ENCODE measurements around the gene METTL15.
"Not testable (repeated sequence)": the region's sequence is repeated elsewhere in the genome, so short reads cannot be mapped to it uniquely, and the experiment has no call there.

METTL15 gene

DNA sequence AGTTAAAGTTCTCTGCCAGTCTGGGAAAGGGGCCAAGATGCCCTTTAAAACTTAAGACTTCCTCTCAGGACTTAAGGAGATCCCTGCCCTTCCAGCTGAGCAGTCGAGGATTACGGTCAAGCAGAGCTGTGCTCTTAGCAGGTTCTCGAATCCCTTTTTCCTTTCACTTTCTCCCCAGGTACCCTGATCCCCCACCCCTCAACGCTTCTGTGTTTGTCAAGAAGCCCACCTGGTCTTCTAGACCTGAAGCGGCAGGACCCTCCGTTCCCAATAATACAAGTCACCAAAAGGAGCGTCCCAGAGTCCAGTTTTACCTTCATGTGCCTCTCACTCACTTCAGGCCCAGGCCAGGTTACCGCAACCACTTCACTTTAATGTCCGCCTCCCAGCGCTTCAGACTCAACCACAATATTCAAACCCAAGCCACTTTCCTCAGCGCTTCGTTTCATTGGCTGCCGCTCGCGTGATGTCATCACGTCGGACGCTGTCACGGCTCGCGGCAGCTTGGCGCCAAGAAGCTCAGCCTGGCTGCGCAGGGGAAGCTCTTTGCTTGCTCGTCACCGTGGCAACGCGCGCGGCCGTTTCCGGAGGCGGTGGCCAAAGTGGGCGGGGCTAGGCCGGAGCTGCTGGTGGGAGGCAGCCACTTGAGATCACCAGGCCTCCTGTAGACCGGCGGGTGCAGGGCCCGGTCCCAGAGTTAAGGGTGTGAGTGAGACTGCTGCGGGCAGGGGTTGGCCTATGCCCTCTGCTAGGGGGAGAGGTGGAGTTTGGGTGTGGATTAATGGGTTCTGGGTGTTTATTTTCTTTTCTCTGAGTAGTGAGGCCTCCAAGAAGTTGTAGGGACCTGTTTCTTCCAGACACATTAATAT lies at the start of gene METTL15, which contains the start of gene KIF18A:
METTL15 (plus strand) TSS at position 639 of the 869 bp plus-strand sequence. CDS start 4,947 bp downstream, outside the sequence.
KIF18A (minus strand) TSS at position 407 of the 869 bp plus-strand sequence. CDS start 10,209 bp downstream, outside the sequence.
- peak; percentile 99 for DNase-seq (ENCODE audit: low spot score)

DNA sequence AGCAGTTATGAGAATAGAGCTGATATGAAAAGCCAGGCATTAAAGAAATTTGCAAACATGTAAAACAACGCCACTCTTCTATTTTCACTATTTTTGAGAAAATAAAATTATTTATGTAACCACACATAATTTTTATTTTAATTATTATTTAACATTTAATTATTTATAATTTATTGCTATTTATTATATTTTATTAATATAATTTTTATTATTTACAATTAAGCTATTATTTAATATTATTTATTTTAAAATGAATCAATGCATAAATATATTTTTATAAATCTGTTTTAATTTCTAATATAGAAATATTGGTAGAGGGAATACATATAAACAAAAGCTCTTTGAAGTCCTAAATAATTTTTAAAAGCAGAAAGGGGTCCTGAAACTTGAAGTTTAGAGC lies 36.9 kb upstream of the METTL15 start:
- DNase-seq (ENCODE audit: low spot score), result no peak

- DNase-seq (ENCODE audit: low spot score), result no peak
Observed at GRCh38 chr11:28072321-28072720, 35.9 kb upstream of the METTL15 start.

DNA sequence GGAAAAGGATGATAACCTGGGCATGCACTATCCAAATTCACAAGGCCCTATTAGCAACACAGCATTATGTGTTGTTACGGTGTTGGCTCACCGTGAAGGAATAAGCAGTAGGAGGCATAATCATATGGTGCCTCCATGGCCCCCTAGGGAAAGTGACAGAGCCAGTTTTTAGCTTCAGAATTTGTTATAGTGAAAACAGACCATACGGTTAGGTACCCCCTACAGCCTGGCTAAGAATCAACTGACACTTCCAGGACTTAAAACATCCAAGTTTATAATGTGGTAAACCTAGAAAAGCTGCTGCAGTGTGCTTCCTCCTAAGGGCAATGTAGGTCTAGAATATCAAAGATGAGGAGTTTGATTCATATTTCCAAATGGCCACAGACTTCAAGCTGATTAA lies 30.7 kb upstream of the METTL15 start:
- no peak for DNase-seq (ENCODE audit: low spot score)

- DNase-seq (ENCODE audit: low spot score), result no peak
Observed at GRCh38 chr11:28083118-28083517, 25.1 kb upstream of the METTL15 start.

DNA sequence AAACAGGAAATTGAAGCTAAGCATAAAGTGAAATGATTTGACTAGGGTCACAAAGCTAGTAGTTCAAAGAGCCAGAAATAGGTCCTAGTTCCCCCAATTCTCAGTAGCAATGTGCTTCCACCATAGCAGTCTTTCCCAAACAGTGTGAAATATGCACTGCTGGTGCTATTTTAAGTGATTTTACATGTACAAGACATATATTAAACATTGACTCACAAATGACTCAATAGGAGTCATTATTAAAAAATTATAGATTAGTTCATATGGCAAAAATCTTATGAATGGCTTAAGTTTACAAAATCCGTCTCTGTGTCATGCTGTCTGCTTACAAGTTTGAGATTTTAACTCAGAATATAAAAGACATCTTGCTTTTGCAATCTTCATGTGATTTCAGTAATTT lies 21.6 kb upstream of the METTL15 start:
- no peak for DNase-seq (ENCODE audit: low spot score)

DNA sequence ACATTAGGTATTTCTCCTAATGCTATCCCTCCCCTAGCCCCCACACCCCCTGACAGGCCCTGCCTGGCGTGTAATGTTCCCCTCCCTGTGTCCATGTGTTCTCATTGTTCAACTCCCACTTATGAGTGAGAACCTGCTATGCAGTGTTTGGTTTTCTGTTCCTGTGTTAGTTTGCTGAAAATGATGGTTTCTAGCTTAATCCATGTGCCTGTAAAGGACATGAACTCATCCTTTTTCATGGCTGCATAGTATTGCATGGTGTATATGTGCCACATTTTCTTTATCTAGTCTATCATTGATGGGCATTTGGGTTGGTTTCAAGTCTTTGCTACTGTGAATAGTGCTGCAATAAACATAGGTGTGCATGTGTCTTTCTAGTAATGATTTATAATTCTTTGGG lies 21.0 kb upstream of the METTL15 start:
- not testable (repeated sequence) for DNase-seq (ENCODE audit: low spot score)

- DNase-seq (ENCODE audit: low spot score), result not testable (repeated sequence)
Observed at GRCh38 chr11:28087693-28088092, 20.5 kb upstream of the METTL15 start.

- DNase-seq (ENCODE audit: low spot score), result no peak
Observed at GRCh38 chr11:28089378-28089777, 18.8 kb upstream of the METTL15 start.

- no peak for DNase-seq (ENCODE audit: low spot score)
Observed at GRCh38 chr11:28090052-28090749, 18.0 kb upstream of the METTL15 start.

GRCh38 chr11:28092786-28093185 lies 15.4 kb upstream of the METTL15 start:
- DNase-seq (ENCODE audit: low spot score), result no peak

DNA sequence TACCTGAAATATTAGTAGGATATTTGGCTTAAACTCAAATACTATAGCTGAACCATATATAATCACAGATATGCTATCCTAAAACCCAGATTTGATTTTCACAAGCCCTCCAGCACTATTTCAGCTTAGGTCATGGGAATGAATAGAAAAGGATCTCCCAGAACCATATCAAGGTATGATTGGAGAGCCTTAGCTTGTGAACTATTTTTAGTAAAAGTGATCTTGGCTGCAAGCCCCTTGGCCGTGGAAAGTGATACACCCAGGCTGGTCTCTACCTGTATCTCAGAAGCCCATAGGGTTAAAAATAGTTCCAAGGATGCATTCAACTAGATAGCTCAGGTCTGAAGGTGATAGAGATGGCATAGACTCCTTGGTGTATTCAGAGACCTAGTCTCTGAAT lies 9.9 kb upstream of the METTL15 start:
- no peak for DNase-seq (ENCODE audit: low spot score)

GRCh38 chr11:28099715-28100114 lies 8.5 kb upstream of the METTL15 start:
- no peak for DNase-seq (ENCODE audit: low spot score)

- DNase-seq (ENCODE audit: low spot score), result no peak
Observed at GRCh38 chr11:28100665-28101064, 7.5 kb upstream of the METTL15 start.

GRCh38 chr11:28102300-28102699 lies 5.9 kb upstream of the METTL15 start:
- not testable (repeated sequence) for DNase-seq (ENCODE audit: low spot score)

GRCh38 chr11:28104425-28104824 lies 3.8 kb upstream of the METTL15 start:
- DNase-seq (ENCODE audit: low spot score), result no peak

- no peak for DNase-seq (ENCODE audit: low spot score)
Observed at GRCh38 chr11:28104984-28105383, 3.2 kb upstream of the METTL15 start.

DNA sequence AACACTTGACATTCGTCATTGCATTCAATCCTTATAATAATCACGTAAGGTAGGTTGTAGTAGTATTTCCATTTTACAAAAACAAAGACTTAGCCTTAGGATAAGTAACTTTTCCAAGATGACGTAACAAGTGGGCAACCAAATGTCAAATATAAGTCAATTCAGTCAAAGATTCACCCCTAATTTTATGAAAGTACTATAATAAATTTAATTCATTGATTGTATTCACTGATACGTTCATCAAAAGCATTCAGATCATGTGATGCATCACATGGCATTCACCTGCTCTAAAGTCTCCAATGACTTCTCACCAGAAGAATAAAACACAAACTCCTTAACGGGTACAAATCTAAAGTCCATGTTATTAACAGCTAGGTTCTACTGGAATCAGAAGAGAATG lies 2.3 kb upstream of the METTL15 start:
- DNase-seq (ENCODE audit: low spot score), result peak; percentile 18

DNA sequence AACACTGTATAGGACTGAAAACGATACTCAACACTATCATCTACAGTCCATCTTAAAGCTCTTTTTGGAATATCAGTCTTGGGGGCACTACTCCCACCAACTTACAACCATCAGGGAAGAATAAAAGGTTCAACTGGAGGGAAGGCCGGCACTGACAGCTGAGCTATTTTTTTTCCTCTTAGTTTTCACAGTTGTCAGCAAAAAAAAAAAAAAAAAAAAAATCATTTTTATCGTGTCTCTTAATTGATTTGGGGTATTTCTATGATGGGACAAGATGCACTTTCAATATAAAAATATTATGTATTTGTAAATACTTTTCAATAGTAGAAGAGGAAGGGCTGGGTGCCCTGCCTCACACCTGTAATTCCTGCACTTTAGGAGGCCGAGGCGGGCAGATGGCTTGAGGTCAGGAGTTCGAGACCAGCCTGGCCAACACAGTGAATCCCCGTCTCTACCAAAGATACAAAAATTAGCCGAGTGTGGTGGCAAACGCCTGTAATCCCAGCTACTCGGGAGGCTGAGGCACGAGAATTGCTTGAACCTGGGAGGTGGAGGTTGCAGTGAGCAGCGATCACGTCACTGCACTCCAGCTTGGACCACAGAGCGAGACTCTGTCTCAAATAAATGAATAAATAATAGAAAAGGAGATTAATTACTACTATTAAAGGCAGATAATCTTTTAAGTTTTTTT lies 1.7 kb upstream of the METTL15 start:
- no peak for DNase-seq (ENCODE audit: low spot score)

DNA sequence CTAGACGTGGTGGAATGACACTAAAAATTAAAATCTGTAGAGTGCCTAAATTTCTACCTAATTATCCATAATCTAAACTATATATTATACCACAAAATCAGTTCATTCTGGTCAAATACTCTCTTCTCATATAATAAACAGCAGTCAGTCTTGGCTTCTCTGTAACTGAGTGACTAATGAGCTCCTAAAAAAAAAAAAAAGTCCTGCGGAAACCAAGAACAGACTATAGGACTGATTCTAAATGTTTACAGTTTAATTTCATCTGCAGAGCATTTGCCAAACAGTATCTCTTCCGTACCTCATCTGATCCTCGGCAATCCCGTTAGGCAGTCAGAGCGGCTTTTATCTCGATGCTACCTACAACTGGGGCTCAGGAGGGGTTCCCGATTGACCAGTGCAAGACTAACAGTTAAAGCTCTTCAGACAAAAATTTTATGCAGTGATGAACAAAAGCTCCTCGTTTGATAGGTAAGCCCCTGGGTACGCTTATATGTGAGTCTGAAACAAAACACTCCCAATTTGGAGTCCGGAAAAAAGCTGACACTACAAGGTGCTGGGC lies 918 bp upstream of the METTL15 start:
- DNase-seq (ENCODE audit: low spot score), result no peak

DNA sequence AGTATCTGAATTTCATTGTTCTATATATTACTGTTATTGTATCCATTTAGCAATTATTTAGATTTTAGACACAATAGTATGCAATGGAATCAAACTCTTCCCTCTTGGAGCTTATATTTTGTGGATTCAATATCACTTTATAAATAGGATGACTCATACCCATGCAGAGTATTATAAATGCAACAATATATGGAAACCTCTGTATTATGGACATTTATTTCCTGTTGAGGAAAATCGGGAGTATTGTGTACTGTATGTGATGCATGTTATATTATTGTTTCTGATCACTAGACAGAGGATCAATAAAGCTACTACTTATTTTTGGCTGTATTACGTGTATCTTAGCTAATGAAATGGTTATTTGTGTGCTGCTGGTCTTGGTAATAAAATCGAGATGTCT lies 770 bp downstream of the METTL15 start:
- peak; percentile 43 for DNase-seq (ENCODE audit: low spot score)

DNA sequence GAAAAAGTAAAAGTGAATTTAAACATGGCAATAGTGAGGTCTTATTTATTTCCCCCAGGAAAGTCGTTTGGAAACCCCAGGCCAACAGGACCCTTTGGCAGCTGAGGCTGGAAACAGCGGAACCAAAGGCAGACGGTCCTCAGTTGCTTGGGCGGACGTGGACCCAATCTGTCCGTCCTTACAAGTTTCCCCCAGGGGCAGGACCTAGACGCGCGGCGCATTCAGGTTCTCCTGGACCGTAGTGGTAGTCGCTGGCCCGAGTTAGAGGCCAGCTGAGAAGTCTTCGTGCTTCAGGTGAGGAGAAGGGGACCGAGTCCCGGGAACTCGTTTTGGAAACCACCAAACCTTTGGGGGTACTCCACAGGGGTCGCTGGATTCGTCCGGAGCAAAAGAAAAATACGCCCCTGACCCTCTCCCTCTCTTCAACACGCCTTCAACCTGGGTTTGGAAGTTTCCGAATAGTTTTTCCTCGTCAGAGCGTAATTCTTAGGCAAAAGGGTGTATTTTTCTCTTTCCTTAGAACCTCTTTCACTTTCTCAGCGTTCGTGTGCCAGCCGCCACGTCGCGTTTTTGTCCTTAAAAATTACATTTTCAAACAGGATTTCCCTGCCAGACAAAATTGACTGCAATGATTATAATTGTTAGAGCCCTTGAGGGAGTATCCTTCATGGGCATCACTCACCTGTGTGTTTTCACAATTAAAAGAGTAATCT lies 2.1 kb downstream of the METTL15 start:
- peak; percentile 79 for DNase-seq (ENCODE audit: low spot score)

All from hematopoietic multipotent progenitor cell treated with erythropoietin and hydrocortisone succinate and interleukin-3 and kit ligand, for 17 days (in vitro differentiated cells).